ENCODE data around the gene SCAPER.
"Not testable (repeated sequence)": the region's sequence is repeated elsewhere in the genome, so short reads cannot be mapped to it uniquely, and the experiment has no call there.

The SCAPER gene

DNA sequence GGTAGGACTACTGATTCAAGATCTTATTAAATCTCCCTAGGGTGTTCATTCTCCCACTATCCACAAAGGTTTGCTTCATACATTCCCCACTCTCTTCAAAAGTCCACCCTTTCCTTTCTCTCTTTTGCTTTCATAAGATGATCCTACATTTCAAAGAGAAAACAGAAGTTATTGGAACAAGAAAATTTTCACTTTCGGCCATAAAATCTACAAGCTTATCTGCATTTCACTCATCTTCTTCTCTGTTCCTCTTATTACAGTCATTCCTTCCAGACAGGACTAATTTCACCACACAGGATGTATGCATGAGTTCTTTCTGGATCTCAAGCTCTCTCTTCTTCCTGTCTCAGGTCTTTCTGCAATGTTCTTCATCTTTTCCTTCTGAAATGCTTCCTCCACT lies 329.9 kb downstream of the SCAPER start:
- no peak for DNase-seq

- no peak for DNase-seq
These were observed 332.2 kb downstream of the SCAPER start for GRCh38 chr15:76572983-76573314.

DNA sequence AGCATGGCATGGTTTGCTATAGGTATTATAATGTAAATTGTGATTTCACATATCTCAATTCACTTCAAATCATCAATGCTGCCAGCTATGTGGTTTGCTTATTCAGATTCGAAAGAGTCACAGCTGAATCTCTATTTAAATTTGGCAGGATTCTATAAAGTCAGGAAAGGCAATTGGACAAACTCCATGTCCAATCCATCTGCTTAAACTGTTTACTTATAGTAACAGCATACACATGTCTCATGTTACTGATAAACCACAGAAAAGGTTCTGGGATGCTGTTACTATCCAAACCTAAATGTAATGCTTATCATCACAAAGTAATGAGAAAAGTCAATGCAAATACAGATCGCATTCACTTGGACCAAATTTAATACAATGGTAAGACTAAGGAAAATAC lies 338.9 kb downstream of the SCAPER start:
- DNase-seq = no peak

GRCh38 chr15:76565366-76565765 lies 339.8 kb downstream of the SCAPER start:
- DNase-seq = no peak

- DNase-seq = no peak
These were observed 349.9 kb downstream of the SCAPER start for GRCh38 chr15:76555247-76555646.

- DNase-seq = no peak
These were observed 351.6 kb downstream of the SCAPER start for GRCh38 chr15:76553564-76553963.

DNA sequence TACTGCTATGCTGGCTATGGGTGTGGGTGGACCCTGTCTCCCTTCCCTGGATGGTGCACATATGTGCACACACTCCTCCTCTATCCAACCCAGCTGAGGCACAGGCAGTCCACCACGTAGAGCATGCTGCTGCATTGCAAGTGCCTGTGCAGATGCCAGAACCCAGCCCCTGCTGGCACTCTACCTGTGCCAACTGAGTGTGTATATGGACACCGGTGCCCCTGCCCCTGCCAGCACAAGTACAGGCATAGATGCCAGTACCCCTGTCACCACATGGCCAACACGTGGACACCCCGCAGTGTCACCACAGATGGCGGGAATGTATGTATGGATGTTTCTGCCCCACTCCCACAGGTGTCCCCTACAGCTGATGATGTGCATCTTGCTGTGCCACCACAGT lies 352.0 kb downstream of the SCAPER start:
- DNase-seq = no peak

- DNase-seq = no peak
These were observed 358.3 kb downstream of the SCAPER start for GRCh38 chr15:76546805-76547204.

DNA sequence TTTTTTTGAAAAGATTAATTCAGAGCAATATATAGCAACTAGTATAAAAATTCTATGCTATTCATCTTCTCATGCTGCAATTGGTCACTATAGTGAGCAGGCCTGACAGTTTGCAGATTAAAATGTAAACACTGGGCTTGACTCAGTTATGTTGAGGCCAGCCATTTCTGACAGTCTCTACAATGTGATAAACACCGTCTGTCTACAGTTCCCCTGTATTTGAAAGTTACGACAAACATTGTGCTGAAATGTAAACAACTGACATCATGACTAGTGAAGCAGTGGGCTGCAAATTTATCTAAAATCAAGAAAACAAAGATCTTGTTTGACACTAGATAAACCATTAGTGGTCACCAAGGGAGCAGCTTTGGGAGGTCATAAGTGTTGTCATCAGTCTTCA lies 371.1 kb downstream of the SCAPER start:
- DNase-seq = no peak

DNA sequence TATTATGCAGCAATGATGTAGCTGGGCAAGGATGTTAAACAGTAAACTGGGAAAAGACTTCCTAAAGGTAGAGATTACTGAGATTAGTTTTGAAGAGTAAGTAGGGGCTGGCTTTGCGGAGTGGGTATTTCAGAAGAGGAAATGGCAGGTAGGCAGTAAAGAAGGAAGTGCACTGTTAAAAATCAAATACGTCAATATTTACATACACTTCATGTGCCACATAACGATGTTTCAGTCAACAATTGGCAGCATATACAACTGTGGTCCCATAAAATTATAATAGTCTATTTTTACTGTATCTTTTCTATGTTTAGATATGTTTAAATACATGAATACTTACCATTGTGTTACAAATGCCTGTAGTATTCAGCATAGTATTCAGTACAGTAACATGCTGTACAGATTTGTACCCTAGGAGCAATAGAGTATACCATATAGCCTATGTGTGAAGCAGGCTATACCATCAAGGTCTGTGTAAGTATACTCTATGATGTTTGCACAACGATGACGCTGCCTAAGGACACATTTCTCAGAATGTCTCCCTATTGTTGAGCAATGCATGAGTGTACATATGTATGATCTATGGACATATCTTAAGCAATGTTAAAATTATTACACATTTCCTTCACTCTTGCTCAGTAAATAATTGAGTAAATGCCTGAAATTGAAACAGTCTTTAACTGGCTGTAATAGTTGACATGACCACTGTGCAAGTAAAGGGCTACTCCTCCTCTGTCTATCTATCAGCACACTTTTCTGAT lies 371.9 kb downstream of the SCAPER start:
- no peak for DNase-seq

GRCh38 chr15:76529911-76530310 lies 375.2 kb downstream of the SCAPER start:
- no peak for DNase-seq

DNA sequence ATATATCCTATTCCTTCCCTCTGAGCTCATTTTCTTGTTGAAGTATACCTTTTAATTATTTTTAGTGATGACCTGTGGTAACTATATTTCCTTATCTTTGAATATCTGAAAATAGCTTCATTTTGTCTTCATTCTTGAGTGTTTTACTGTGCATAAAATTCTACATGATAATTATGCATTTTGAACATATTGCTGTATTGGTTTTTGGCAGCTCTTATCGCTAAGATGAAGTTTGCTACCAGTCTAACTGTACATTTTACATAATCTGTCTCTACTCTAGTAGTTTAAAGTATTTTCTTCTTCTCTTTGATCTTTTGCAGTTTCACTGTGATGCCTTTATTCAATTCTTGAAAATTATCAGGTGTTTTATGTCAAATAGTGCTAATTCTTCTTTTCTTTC lies 379.0 kb downstream of the SCAPER start:
- DNase-seq = no peak

GRCh38 chr15:76517910-76518309 lies 387.2 kb downstream of the SCAPER start:
- no peak for DNase-seq

GRCh38 chr15:76514282-76514681 lies 390.9 kb downstream of the SCAPER start:
- DNase-seq = peak in 1 of 14 donors; percentile 2

DNA sequence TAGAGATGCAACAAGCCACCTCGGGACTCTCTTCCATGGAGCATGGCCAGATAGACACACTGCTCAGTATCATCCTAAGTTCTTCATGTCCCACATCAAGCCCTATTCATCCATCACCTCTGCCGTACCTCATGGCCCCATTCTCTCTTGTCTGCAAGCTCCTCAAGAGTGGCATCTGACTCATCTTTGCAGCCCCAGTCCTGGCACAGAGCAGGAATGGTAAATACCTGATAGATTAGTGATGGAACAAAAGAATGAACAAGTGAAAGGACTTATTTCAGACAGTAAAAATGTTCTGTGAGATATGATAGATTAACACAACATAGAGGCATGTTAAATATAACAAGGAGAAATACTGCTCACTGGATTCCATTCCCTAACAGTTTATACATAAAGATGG lies 392.2 kb downstream of the SCAPER start:
- no peak for DNase-seq

- not testable (repeated sequence) for DNase-seq
These were observed 394.5 kb downstream of the SCAPER start for GRCh38 chr15:76510663-76511062.

DNA sequence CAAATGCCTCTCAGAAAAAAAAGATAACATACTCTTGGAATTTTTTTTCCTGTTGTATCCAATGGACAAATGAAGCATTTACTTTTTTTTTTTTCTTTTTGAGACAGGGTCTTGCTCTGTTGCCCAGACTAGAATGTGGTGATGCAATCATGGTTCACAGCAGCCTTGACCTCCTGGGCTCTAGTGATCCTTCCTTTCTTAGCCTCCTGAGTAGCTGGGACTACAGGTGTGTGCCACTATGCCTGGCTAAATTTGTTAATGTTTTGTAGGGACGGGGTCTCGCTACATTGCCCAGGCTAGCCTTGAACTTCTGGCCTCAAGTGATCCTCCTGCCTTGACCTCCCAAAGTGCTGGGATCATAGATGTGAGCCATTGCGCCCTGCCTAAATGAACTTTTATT lies 401.3 kb downstream of the SCAPER start:
- no peak for DNase-seq

DNA sequence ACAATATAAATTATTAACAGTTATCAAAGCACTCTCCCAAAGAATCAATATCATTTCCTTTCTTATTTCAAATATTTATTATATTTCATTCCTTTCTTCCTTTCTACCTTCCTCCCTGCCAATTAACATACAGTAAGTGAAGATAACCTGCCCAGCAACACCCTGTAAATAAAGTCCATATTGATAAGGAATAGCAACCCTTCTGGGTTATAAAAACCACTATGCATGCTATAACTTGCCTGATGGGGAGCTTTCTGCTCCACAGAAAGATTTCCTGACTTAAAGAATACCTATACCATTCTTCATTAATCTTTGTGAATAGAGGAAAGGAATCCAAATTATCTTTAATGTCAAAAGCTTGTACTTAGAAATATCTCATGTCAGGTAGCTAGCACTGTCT lies 402.0 kb downstream of the SCAPER start:
- DNase-seq = no peak

DNA sequence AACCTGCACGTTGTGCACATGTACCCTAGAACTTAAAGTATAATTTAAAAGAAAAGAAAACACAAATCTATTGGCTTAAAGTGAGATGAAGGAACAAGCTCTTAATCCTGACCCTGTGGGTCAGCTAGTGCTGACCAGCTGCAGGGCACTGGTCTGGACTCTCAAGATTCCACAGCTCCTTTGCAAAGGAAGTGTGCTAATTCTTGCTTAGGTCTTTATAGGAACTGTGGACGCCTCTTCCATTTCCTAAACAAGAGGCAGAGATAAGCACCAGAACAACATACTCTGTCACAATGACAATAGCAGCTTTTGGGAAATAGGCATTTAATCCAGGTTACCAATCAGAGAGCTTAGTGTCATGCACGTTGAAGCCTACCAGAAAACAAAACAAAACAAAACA lies 402.5 kb downstream of the SCAPER start:
- no peak for DNase-seq

DNA sequence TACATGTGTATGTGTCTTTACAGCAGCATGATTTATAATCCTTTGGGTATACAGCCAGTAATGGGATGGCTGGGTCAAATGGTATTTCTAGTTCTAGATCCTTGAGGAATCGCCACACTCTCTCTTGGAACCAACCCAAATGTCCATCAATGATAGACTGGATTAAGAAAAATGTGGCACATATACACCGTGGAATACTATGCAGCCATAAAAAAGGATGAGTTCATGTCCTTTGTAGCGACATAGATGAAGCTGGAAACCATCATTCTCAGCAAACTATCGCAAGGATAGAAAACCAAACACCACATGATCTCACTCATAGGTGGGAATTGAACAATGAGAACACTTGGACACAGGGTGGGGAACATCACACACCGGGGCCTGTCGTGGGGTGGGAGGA lies 403.0 kb downstream of the SCAPER start:
- not testable (repeated sequence) for DNase-seq

DNA sequence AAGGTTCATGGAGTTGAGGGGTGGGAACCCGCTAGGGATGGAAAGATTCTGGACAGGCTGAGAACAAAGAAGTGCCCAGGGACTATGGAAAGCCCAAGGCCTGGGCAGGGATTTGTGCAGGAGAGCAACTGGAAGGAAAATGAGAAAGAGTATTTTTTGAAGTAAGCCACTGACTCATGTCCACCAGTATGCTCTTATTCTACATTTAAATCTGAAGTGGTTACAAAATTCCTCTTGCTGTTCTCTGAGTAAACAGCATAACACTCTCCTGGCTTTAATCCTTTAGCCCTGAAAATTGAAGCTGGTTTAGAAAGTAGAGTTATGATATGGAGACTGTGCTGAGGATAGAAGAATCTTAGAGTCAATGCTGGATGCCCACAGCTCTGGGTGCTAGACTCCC lies 403.4 kb downstream of the SCAPER start:
- no peak for DNase-seq

- DNase-seq = no peak
These were observed 404.1 kb downstream of the SCAPER start for GRCh38 chr15:76501011-76501410.

GRCh38 chr15:76495487-76495886 lies 409.7 kb downstream of the SCAPER start:
- DNase-seq = no peak

DNA sequence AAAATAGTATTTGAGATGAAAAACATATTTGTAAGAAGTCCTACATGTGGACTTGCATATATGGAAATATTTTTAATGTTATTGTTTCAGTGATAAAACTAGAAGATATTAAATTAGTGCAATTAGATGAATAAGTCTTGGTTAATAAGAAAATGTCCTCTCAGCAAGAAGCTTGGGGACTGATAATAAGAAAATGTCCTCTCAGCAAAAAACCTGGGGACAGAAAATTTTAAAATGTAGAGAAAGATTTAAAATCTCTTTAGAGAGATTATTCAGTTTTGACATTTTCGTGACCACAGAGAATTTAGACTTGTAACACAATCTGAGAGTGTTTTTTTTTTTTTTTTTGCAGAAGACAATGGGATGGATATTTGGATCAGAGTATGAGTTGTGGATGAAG lies 412.6 kb downstream of the SCAPER start:
- DNase-seq = no peak

- no peak for DNase-seq
These were observed 421.4 kb downstream of the SCAPER start for GRCh38 chr15:76483752-76484151.
